ENCODE measurements around the gene AP1AR. TPM values are rescaled to one million over a fixed set of nuclear protein-coding genes. Genes with fewer than 3 reads are reported as not detected.

Gene AP1AR
- total RNA-seq, 1 donor from 2014 or later: 21.0 TPM

- no peak overlapping the region for H3K4me3 Mint-ChIP-seq (ENCODE audit: unreplicated experiment)
- DNase-seq: no peak
- no peak overlapping the region for H3K27ac Mint-ChIP-seq (ENCODE audit: unreplicated experiment)
- TF ChIP-seq, protein P1, sequence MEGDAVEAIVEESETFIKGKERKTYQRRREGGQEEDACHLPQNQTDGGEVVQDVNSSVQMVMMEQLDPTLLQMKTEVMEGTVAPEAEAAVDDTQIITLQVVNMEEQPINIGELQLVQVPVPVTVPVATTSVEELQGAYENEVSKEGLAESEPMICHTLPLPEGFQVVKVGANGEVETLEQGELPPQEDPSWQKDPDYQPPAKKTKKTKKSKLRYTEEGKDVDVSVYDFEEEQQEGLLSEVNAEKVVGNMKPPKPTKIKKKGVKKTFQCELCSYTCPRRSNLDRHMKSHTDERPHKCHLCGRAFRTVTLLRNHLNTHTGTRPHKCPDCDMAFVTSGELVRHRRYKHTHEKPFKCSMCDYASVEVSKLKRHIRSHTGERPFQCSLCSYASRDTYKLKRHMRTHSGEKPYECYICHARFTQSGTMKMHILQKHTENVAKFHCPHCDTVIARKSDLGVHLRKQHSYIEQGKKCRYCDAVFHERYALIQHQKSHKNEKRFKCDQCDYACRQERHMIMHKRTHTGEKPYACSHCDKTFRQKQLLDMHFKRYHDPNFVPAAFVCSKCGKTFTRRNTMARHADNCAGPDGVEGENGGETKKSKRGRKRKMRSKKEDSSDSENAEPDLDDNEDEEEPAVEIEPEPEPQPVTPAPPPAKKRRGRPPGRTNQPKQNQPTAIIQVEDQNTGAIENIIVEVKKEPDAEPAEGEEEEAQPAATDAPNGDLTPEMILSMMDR (IDR thresholded peaks at IDR 0.05; ENCODE audit: partially characterized antibody, unreplicated experiment): no peak
- no peaks in the 10 kb centered on the region for H3K9me3 Mint-ChIP-seq (ENCODE audit: unreplicated experiment)
- H3K36me3 Mint-ChIP-seq (ENCODE audit: unreplicated experiment): no peaks in the 10 kb centered on the region
- H3K27me3 Mint-ChIP-seq (ENCODE audit: unreplicated experiment): no peaks in the 10 kb centered on the region
- H3K4me1 Mint-ChIP-seq (ENCODE audit: low read depth, unreplicated experiment): no peaks in the 10 kb centered on the region
These were observed 20.6 kb downstream of the AP1AR start for GRCh38 chr4:112252234-112252633.

- Mint-ChIP-seq H3K27ac (ENCODE audit: unreplicated experiment) (no peak overlapping the region), H3K36me3 (ENCODE audit: unreplicated experiment) (no peaks in the 10 kb centered on the region), H3K27me3 (ENCODE audit: unreplicated experiment) (no peaks in the 10 kb centered on the region), H3K9me3 (ENCODE audit: unreplicated experiment) (no peaks in the 10 kb centered on the region), H3K4me3 (ENCODE audit: unreplicated experiment) (no peak overlapping the region), H3K4me1 (ENCODE audit: low read depth, unreplicated experiment) (no peaks in the 10 kb centered on the region)
- no peak for DNase-seq
- TF ChIP-seq, protein P1 (IDR thresholded peaks at IDR 0.05; ENCODE audit: partially characterized antibody, unreplicated experiment): no peak
These were observed 21.9 kb downstream of the AP1AR start for GRCh38 chr4:112253382-112254000.

DNA sequence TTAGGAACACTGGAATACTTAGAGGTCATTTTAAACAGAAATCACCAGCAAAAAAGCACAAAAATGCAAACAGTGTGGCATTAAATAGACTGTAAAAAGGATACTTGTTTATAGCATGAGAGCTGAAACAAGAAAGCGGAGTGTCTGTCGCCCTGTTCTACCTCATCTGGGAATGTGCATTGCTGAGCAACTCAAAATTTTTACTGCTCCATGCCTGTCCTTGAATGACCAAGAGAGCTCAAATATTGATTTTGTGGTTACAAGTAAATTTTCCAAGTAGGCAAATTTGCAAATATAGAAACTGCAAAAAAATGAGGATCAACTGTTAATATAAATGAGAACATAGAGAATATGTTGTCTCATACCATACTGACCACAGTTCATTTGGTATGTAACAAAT, 25.5 kb downstream of the AP1AR start:
- TF ChIP-seq, protein P1 (IDR thresholded peaks at IDR 0.05; ENCODE audit: partially characterized antibody, unreplicated experiment): no peak
- Mint-ChIP-seq H3K27ac (ENCODE audit: unreplicated experiment) (no peak overlapping the region), H3K9me3 (ENCODE audit: unreplicated experiment) (no peaks in the 10 kb centered on the region), H3K36me3 (ENCODE audit: unreplicated experiment) (no peaks in the 10 kb centered on the region), H3K27me3 (ENCODE audit: unreplicated experiment) (no peaks in the 10 kb centered on the region), H3K4me3 (ENCODE audit: unreplicated experiment) (no peak overlapping the region), H3K4me1 (ENCODE audit: low read depth, unreplicated experiment) (no peaks in the 10 kb centered on the region)
- no peak for DNase-seq

DNA sequence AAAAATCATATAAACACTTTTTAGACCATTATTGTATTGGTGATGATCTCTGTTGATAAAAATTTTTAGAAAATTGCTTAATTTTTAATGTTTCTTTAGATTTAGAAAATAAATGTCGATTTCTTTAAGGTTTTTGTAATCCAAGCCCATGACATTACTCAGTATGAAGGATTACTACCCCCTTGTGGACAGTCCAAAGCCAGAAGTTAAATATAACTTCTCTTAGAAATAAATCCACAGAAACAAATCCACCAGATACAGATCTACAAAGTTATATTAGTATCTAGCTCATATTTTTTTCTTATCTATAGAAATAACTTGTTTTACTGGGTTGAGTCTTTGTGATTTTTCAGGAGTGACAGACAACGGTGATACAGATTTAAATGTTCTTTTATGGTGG, 35.2 kb downstream of the AP1AR start:
- no peaks in the 10 kb centered on the region for H3K36me3 Mint-ChIP-seq (ENCODE audit: unreplicated experiment)
- H3K9me3 Mint-ChIP-seq (ENCODE audit: unreplicated experiment): no peaks in the 10 kb centered on the region
- H3K4me3 Mint-ChIP-seq (ENCODE audit: unreplicated experiment): no peak overlapping the region
- TF ChIP-seq, protein P1 (IDR thresholded peaks at IDR 0.05; ENCODE audit: partially characterized antibody, unreplicated experiment): no peak
- no peak for DNase-seq
- no peaks in the 10 kb centered on the region for H3K27me3 Mint-ChIP-seq (ENCODE audit: unreplicated experiment)
- no peak overlapping the region for H3K27ac Mint-ChIP-seq (ENCODE audit: unreplicated experiment)
- H3K4me1 Mint-ChIP-seq (ENCODE audit: low read depth, unreplicated experiment): no peaks in the 10 kb centered on the region

DNA sequence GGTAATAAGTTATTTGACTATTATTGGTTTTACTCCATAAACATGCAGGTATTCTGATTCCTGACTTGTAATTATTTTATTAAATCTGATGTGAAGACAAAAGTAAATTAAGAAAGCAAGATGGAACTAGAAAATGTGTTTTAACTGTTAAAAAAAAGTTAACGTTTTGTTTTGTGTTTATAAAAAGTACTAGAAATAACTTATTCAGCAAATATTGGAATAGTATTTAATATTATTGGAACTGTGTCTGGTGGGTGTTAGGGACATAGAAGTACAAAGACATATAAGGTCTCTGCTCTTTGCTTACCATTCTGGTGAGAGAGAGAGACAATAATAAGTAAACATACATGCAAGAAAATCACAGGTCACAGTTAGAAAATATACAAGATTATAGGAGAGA, 38.5 kb downstream of the AP1AR start:
- no peak overlapping the region for H3K27ac Mint-ChIP-seq (ENCODE audit: unreplicated experiment)
- no peaks in the 10 kb centered on the region for H3K4me1 Mint-ChIP-seq (ENCODE audit: low read depth, unreplicated experiment)
- H3K4me3 Mint-ChIP-seq (ENCODE audit: unreplicated experiment): no peak overlapping the region
- TF ChIP-seq, protein P1 (IDR thresholded peaks at IDR 0.05; ENCODE audit: partially characterized antibody, unreplicated experiment): no peak
- DNase-seq: no peak
- no peaks in the 10 kb centered on the region for H3K9me3 Mint-ChIP-seq (ENCODE audit: unreplicated experiment)
- no peaks in the 10 kb centered on the region for H3K36me3 Mint-ChIP-seq (ENCODE audit: unreplicated experiment)
- no peaks in the 10 kb centered on the region for H3K27me3 Mint-ChIP-seq (ENCODE audit: unreplicated experiment)
